ENCODE data around the gene BICRA. TPM values are rescaled to one million over a fixed set of nuclear protein-coding genes. Genes with fewer than 3 reads are reported as not detected.

Gene BICRA
- total RNA-seq, 1 experiment from 2014 or later: 29.3 TPM

DNA sequence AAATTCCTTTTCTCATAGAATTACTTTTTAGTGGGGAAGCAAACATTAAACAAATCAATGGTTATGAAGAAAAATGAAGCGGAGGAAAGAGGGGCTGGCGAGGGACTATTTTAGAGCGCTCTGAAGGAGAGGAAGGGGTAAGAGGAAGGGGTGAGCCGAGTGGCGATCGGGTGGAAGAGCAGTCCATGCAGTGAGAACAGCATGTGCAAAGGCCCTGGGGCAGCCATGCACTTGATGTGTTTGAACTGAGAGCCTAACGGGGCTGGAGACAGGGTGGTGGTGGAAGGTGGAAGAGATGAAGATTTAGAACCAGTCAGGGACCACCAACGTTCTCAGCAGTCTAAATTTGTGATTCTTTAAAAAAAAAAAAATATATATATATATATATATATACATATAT, 122.0 kb downstream of the BICRA start:
- Mint-ChIP-seq H3K4me3 (peak overlapping the region in 1 of 2 experiments; percentile 55; a peak in 1 of 5 replicates), H3K36me3 (ENCODE audit: insufficient read depth in 1 of 3, low read depth in 3 of 3) (peaks cover 0 to 14% (median 10%) of the 10 kb centered on the region in 3 experiments; a peak in 6 of 7 replicates), H3K4me1 (peaks cover 11 to 13% of the 10 kb centered on the region in 2 experiments), H3K27me3 (ENCODE audit: low read depth) (no peaks in the 10 kb centered on the region; the same call in 1 of the 2 replicates), H3K9me3 (no peaks in the 10 kb centered on the region; a peak in 1 of 5 replicates), H3K27ac (no peak overlapping the region)
- H3K79me2 ChIP-seq (ENCODE audit: insufficient read depth, low read length): no peaks in the 10 kb centered on the region
- H3T11ph ChIP-seq (ENCODE audit: low read length): no peak overlapping the region
- H3K4ac ChIP-seq (ENCODE audit: low read depth, low read length): no peak overlapping the region
- no peak overlapping the region for H3K9ac ChIP-seq (ENCODE audit: extremely low read depth, insufficient read length, low read length)
- TF ChIP-seq, protein P1, sequence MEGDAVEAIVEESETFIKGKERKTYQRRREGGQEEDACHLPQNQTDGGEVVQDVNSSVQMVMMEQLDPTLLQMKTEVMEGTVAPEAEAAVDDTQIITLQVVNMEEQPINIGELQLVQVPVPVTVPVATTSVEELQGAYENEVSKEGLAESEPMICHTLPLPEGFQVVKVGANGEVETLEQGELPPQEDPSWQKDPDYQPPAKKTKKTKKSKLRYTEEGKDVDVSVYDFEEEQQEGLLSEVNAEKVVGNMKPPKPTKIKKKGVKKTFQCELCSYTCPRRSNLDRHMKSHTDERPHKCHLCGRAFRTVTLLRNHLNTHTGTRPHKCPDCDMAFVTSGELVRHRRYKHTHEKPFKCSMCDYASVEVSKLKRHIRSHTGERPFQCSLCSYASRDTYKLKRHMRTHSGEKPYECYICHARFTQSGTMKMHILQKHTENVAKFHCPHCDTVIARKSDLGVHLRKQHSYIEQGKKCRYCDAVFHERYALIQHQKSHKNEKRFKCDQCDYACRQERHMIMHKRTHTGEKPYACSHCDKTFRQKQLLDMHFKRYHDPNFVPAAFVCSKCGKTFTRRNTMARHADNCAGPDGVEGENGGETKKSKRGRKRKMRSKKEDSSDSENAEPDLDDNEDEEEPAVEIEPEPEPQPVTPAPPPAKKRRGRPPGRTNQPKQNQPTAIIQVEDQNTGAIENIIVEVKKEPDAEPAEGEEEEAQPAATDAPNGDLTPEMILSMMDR (conservative IDR thresholded peaks at IDR 0.05): no peak
- H4K5ac ChIP-seq (ENCODE audit: insufficient read length, low read depth, low read length): no peak overlapping the region
- H3K14ac ChIP-seq (ENCODE audit: insufficient read depth, low read length): no peak overlapping the region
- H2BK15ac ChIP-seq (ENCODE audit: low read depth, low read length): no peak overlapping the region
- H3K27ac ChIP-seq (ENCODE audit: insufficient read length, low read depth, low read length): no peak overlapping the region
- H3K56ac ChIP-seq (ENCODE audit: insufficient read length, low read depth, low read length): no peak overlapping the region
- no peak overlapping the region for H4K91ac ChIP-seq (ENCODE audit: insufficient read length, low read depth, low read length)
- no peaks in the 10 kb centered on the region for H3K27me3 ChIP-seq (ENCODE audit: insufficient read depth, low read length)
- H2AFZ ChIP-seq (ENCODE audit: low read length): no peak overlapping the region
- no peak overlapping the region for H2BK5ac ChIP-seq (ENCODE audit: insufficient read length, low read length)
- H3K23me2 ChIP-seq (ENCODE audit: insufficient read length, low read depth, low read length, poor library complexity, severe bottlenecking): peaks cover 6% of the 10 kb centered on the region
- H4K8ac ChIP-seq (replicated peaks; ENCODE audit: insufficient read length, low read depth, low read length): no peak overlapping the region
- no peak overlapping the region for H2AK5ac ChIP-seq (ENCODE audit: insufficient read length, low read length)
- no peak overlapping the region for H3K4me2 ChIP-seq (ENCODE audit: insufficient read depth, insufficient read length, low read length)
- H2BK20ac ChIP-seq (ENCODE audit: low read depth, low read length, poor library complexity, severe bottlenecking): no peak overlapping the region
- peaks cover 4% of the 10 kb centered on the region; the same call in 1 of the 2 replicates for H3K4me1 ChIP-seq (ENCODE audit: insufficient read depth, low read length)
- no peaks in the 10 kb centered on the region for H3K79me1 ChIP-seq (ENCODE audit: insufficient read depth, low read depth, low read length, poor library complexity, severe bottlenecking)
- no peaks in the 10 kb centered on the region for H4K20me1 ChIP-seq (ENCODE audit: control insufficient read depth, insufficient read depth, insufficient read length)
- H3K18ac ChIP-seq (ENCODE audit: insufficient read length, low read depth, low read length): no peak overlapping the region
- no CpG with 5 or more reads among the region's 8 CpGs for WGBS (ENCODE audit: extremely low coverage, insufficient read length, low lambda C conversion rate)
- H3K23ac ChIP-seq (ENCODE audit: insufficient read length, low read depth, low read length): no peak overlapping the region
- H2BK12ac ChIP-seq (ENCODE audit: insufficient read length, low read depth, low read length): no peak overlapping the region
- no peaks in the 10 kb centered on the region for H3K9me3 ChIP-seq (ENCODE audit: control insufficient read depth, low read depth, low read length)
- no peak overlapping the region for H2BK120ac ChIP-seq (ENCODE audit: low read depth, low read length, poor library complexity, severe bottlenecking)
- no peak for DNase-seq

Data from H9 (cell line).